Fibroblast of lung (primary cell): ENCODE measurements around the gene UPP1. TPM values are rescaled to one million over a fixed set of nuclear protein-coding genes. Genes with fewer than 3 reads are reported as not detected.

Experiments
- DNase-seq, 2 donors: peaks; one replicate each; pipeline versions ENCODE4 v3.0.0 to v3.0.0-alpha.2; 2010; ENCODE audit warnings: low read depth in 2 of 2
- H2AFZ ChIP-seq: 2 replicates; pipeline ENCODE4 v1.5.1; 2012; ENCODE audit warnings: low read length, control low read depth, inconsistent platforms
- H3K27ac ChIP-seq: 2 replicates; pipeline ENCODE4 v1.5.1; 2011; ENCODE audit warnings: low read length, control low read depth; ENCODE audit not compliant: insufficient read depth
- H3K27me3 ChIP-seq: 2 replicates; pipeline ENCODE4 v1.5.1; 2011; ENCODE audit warnings: mild to moderate bottlenecking, low read length; ENCODE audit not compliant: control insufficient read depth, insufficient read depth
- H3K36me3 ChIP-seq: 2 replicates; pipeline ENCODE4 v1.5.1; 2011; ENCODE audit warnings: low read length; ENCODE audit not compliant: control insufficient read depth, insufficient read depth
- H3K4me1 ChIP-seq: 2 replicates; pipeline ENCODE4 v1.5.1; 2011; ENCODE audit warnings: low read length; ENCODE audit not compliant: control insufficient read depth, insufficient read depth; ENCODE audit errors: extremely low read depth
- H3K4me2 ChIP-seq: 2 replicates; pipeline ENCODE4 v1.5.1; 2011; ENCODE audit warnings: low read length, control low read depth; ENCODE audit not compliant: insufficient read depth; ENCODE audit errors: extremely low read depth
- H3K4me3 ChIP-seq, 4 experiments: fragments of 200-600 bp in 1 of 4; sonication (generic) in 1 of 4; replicated peaks in 1 of 4; 2 replicates each; pipeline ENCODE4 v1.5.1; 2011 to 2016; ENCODE audit warnings: low read length in 4 of 4, low read depth in 3 of 4, mild to moderate bottlenecking in 3 of 4, control low read depth in 2 of 4, inconsistent platforms in 1 of 4, mixed read lengths in 1 of 4; ENCODE audit not compliant: insufficient read depth in 1 of 4; ENCODE audit errors: control extremely low read depth in 1 of 4
- H3K79me2 ChIP-seq: 2 replicates; pipeline ENCODE4 v1.5.1; 2012; ENCODE audit warnings: mild to moderate bottlenecking, low read length, inconsistent platforms; ENCODE audit not compliant: control insufficient read depth, insufficient read depth
- H3K9ac ChIP-seq: 2 replicates; pipeline ENCODE4 v1.5.1; 2011; ENCODE audit warnings: mild to moderate bottlenecking, low read length, control low read depth; ENCODE audit not compliant: insufficient read depth
- H3K9me3 ChIP-seq: 2 replicates; pipeline ENCODE4 v1.5.1; 2012; ENCODE audit warnings: low read depth, low read length; ENCODE audit not compliant: control insufficient read depth, insufficient read depth
- H4K20me1 ChIP-seq: 2 replicates; pipeline ENCODE4 v1.5.1; 2011; ENCODE audit warnings: low read length; ENCODE audit not compliant: control insufficient read depth, insufficient read depth; ENCODE audit errors: extremely low read depth
- CTCF ChIP-seq, 2 donors: IDR thresholded peaks in 1 of 2; conservative IDR thresholded peaks in 1 of 2; 1 replicate in 1 of 2; 2 replicates in 1 of 2; pipeline ENCODE4 v1.5.1; 2011 to 2012; ENCODE audit warnings: low read length in 2 of 2, control low read depth in 1 of 2, inconsistent platforms in 1 of 2, low read depth in 1 of 2, mild to moderate bottlenecking in 1 of 2
- EZH2 ChIP-seq: IDR thresholded peaks from 2 replicates; pipeline ENCODE4 v1.5.1; 2012; ENCODE audit warnings: low read length, control low read depth, mild to moderate bottlenecking; ENCODE audit errors: missing control alignments
- polyA plus RNA-seq, 2 donors: library from polyadenylated mRNA; depleted of rRNA in 1 of 2; stranded (reverse) in 1 of 2; unstranded in 1 of 2; fragments of >200 nt; gene quantifications; 2 replicates each; pipeline ENCODE4 v1.2.1, GENCODE V29; 2011 to 2012; ENCODE audit warnings: missing spikeins in 1 of 2
- total RNA-seq: library from RNA; depleted of rRNA; stranded (reverse); fragments of >200 nt; gene quantifications from 2 replicates; pipeline ENCODE4 v1.2.1, GENCODE V29; 2014

UPP1 gene
- total and polyA plus RNA-seq, 2 donors (not counting 1 experiment from before 2014, with no cell fraction given) = 9.4 to 11.7 TPM

GRCh38 chr7:48102530-48102929 lies 13.5 kb downstream of the UPP1 start:
- no peak for TF ChIP-seq EZH2
- TF ChIP-seq CTCF (conservative IDR thresholded peaks at IDR 0.05 in 1 of 2, IDR thresholded peaks at IDR 0.05 in 1 of 2; ENCODE audit: low read depth in 1 of 2, low read length in 2 of 2) = no peak
- Histone ChIP-seq H3K9ac (no peak overlapping the region), H3K4me3 (no peak overlapping the region), H4K20me1 (no peaks in the 10 kb centered on the region), H3K4me2 (no peak overlapping the region), H2AFZ (no peak overlapping the region), H3K4me1 (no peaks in the 10 kb centered on the region), H3K27me3 (no peaks in the 10 kb centered on the region), H3K36me3 (peaks cover 14% of the 10 kb centered on the region), H3K27ac (no peak overlapping the region), H3K79me2 (no peaks in the 10 kb centered on the region), H3K9me3 (no peaks in the 10 kb centered on the region)
- no peak for DNase-seq

- Histone ChIP-seq H3K9me3 (no peaks in the 10 kb centered on the region), H3K27ac (no peak overlapping the region), H3K27me3 (no peaks in the 10 kb centered on the region), H3K4me2 (no peak overlapping the region), H3K4me1 (no peaks in the 10 kb centered on the region), H3K9ac (no peak overlapping the region), H3K79me2 (no peaks in the 10 kb centered on the region), H2AFZ (no peak overlapping the region), H4K20me1 (no peaks in the 10 kb centered on the region), H3K4me3 (no peak overlapping the region), H3K36me3 (peaks cover 20% of the 10 kb centered on the region)
- no peak for DNase-seq
- TF ChIP-seq EZH2 = no peak
- TF ChIP-seq CTCF (conservative IDR thresholded peaks at IDR 0.05 in 1 of 2, IDR thresholded peaks at IDR 0.05 in 1 of 2; ENCODE audit: low read depth in 1 of 2, low read length in 2 of 2) = no peak
Measured at GRCh38 chr7:48105045-48105444, 16.0 kb downstream of the UPP1 start.

- Histone ChIP-seq H3K4me1 (no peaks in the 10 kb centered on the region), H3K4me3 (no peak overlapping the region), H3K27ac (no peak overlapping the region), H3K4me2 (no peak overlapping the region), H4K20me1 (no peaks in the 10 kb centered on the region), H3K36me3 (peaks cover 17% of the 10 kb centered on the region), H3K9ac (no peak overlapping the region), H3K27me3 (no peaks in the 10 kb centered on the region), H2AFZ (no peak overlapping the region), H3K9me3 (no peaks in the 10 kb centered on the region), H3K79me2 (no peaks in the 10 kb centered on the region)
- no peak for DNase-seq
- TF ChIP-seq CTCF (conservative IDR thresholded peaks at IDR 0.05 in 1 of 2, IDR thresholded peaks at IDR 0.05 in 1 of 2; ENCODE audit: low read depth in 1 of 2, low read length in 2 of 2) (no peak), EZH2 (no peak)
Measured at GRCh38 chr7:48106906-48107659, 18.0 kb downstream of the UPP1 start.
